Urothelium cell line (cell line): Measurements from ENCODE around the gene FAT1.
"Not testable (repeated sequence)": the region's sequence is repeated elsewhere in the genome, so short reads cannot be mapped to it uniquely, and the experiment has no call there.

ENCODE experiments used
- DNase-seq: peaks from one replicate; pipeline ENCODE4 v3.0.0; 2011; ENCODE audit warnings: low spot score, mixed read lengths
- FAIRE-seq: peaks from 2 replicates; lab custom pipeline; 2011; peaks lifted over from hg19 to GRCh38; lab: Jason Lieb, UNC

Gene FAT1

GRCh38 chr4:186723292-186724057, at the start of gene FAT1:
FAT1 (minus strand) TSS chr4:186723856; CDS start chr4:186709827, 14,029 bp downstream.
- DNase-seq: peak; percentile 83
- no peak for FAIRE-seq

DNA sequence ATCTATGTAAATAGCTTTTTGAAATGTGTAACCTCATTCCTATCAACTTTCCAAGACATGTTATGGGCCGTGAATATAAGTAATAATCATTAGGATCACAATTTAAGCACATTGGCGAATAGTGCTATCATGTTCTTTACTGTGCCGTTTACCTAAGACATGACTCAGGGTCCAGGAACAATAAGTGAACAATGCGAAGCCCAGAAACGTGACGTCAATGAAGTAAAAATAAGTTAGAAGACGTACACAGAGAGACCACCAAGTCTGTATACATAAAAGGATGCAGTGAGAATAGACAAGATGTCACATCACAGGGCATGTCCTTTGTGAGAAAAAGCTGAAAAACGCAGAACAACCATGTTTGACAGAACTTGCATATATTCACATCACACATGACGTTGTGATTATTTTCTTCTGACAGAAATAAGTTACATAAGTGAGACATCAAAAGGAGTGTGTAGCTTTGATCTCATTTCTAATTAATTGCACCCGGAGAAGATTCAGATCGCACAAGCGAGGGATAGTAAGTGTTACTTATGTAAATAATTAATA, 49.4 kb upstream of the FAT1 start:
- no peak for FAIRE-seq
- no peak for DNase-seq

GRCh38 chr4:186771624-186772023, 48.0 kb upstream of the FAT1 start:
- no peak for DNase-seq
- FAIRE-seq: no peak

GRCh38 chr4:186770481-186771175, 47.0 kb upstream of the FAT1 start:
- FAIRE-seq: no peak
- DNase-seq: peak; percentile 27

DNA sequence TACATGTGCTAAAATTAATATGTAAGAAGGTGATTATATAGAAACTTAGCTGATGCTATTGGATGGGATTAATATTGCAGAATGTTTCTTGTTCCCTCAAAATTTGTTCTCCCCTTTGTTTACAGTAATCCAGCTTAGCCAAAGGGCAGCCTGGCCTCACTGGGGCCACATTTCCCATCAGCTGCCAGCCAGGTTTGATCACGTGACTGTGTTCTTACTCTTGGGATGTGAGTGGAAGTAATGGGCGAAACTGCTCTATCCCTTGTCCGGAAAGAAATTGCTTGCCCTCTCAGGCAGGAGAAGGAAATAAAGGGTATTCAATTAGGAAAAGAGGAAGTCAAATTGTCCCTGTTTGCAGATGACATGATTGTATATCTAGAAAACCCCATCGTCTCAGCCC, 44.1 kb upstream of the FAT1 start:
- FAIRE-seq (no peak), DNase-seq (no peak)

DNA sequence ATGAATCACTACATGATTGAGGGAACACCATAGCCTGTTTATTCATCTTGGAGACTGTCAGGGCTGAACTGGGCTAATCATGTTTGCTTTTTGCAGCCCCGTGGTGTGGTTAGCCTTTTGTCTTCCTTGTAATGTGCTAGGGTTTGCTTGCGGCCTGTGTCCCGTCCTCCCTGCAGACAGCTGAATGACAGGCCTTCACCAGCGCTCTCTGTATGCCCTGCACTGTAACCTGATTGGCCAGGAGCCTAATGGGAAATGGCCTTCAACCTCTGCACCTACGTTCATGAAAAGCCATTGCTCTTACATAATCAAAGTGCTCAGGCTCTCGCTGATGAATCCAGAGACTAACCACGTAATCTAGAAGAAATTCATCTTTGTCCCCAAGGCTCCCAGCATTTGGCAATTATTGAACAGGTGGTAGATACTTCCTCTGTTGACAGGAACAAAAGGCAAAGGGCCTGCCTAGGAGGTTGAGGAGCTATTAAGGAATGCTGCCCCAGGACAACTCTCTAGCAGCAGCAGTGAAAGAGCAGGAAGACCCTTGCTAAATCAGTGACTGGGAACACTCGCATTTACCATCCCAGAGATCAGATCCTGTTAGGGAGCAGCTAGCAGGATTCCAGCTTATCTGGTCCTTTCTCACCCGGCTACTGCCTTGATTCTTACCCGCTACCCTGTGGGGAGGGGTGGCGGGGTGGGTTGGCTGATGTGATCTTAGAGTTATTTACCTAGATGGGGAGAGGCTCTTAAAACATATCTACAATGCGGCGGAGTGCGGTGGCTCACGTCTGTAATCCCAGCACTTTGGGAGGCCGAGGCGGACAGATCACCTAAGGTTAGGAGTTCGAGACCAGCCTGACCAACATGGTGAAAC, 42.3 kb upstream of the FAT1 start:
- no peak for DNase-seq
- no peak for FAIRE-seq

GRCh38 chr4:186765138-186765537, 41.5 kb upstream of the FAT1 start:
- FAIRE-seq: no peak
- peak; percentile 71 for DNase-seq

DNA sequence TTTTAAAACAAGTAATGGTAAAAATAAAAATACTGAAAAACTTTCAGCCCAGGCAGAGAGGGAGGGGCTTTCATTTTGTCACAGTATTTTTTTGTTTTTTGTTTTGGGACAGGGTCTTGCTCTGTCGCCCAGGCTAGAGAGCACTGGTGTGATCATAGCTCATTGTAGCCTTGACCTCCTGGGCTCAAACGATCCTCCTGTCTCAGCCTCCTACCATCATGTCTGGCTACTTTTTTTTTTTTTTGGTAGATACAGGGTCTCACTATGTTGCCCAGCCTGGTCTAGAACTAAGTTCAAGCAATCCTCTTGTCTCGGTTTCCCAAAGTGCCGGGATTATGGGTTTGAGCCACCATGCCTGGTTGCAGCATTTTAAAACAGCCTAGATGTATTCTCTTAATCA, 40.8 kb upstream of the FAT1 start:
- FAIRE-seq (no peak), DNase-seq (no peak)

DNA sequence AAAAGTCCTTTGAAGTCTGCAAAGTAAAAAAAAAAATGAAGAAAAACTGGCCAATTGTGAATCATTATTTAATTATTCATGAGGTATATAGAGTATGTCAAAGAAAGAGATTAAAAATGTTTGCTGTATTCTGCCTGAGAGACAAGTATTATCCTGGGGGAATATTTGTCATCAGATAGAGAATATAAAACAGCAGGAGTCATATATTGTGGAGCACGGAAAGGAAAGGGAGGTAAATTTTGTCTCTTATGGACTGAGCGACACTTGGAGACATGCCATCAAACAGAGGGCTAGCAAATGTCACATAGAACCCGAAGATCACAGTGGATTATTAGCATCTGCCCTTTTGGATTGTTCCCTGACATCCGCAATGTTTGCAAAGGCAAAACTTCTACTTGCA, 39.2 kb upstream of the FAT1 start:
- FAIRE-seq: no peak
- DNase-seq: no peak

- FAIRE-seq (no peak), DNase-seq (no peak)
These were observed 38.7 kb upstream of the FAT1 start for GRCh38 chr4:186762361-186762760.

- not testable (repeated sequence) for FAIRE-seq, DNase-seq
These were observed 38.3 kb upstream of the FAT1 start for GRCh38 chr4:186761956-186762355.

GRCh38 chr4:186761393-186761792, 37.7 kb upstream of the FAT1 start:
- DNase-seq (no peak), FAIRE-seq (no peak)

DNA sequence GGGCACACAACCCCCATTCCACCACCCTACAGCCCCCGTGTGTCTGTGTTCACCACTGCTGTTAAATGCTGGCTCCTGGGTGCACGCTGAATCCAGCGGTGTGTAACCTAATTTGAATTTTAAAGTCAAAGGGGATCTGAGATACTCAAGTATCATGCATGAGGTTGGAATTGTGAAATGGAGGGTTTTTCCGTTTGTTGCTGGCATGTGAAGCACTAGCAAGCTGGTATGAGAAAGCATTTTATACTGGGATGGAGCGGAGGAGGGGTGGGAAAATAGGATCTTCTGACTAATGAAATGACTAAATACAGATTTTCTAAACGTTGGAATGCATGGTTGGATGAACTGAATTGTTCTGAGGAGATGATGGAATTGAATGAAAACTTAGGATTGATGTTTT, 36.9 kb upstream of the FAT1 start:
- no peak for FAIRE-seq
- no peak for DNase-seq

DNA sequence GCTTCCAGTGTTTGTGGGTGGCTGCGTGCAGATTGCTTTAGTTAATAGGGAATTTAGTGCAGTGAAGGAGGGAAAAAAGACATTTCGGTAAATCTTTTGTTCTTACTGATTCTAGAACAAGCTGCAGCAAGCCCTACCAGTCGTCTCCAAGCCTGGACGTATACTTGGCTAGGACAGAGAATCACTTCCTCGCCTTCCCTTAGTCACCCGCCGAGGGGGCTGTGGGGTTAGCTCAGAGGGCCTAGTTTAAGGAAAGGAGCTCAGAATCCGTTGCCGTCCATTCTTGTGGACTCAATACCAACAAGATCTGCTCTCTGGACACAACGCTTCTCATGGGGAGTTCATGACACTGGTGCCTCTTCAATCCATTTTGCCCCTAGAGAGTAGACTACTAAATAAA, 36.3 kb upstream of the FAT1 start:
- FAIRE-seq (no peak), DNase-seq (no peak)

DNA sequence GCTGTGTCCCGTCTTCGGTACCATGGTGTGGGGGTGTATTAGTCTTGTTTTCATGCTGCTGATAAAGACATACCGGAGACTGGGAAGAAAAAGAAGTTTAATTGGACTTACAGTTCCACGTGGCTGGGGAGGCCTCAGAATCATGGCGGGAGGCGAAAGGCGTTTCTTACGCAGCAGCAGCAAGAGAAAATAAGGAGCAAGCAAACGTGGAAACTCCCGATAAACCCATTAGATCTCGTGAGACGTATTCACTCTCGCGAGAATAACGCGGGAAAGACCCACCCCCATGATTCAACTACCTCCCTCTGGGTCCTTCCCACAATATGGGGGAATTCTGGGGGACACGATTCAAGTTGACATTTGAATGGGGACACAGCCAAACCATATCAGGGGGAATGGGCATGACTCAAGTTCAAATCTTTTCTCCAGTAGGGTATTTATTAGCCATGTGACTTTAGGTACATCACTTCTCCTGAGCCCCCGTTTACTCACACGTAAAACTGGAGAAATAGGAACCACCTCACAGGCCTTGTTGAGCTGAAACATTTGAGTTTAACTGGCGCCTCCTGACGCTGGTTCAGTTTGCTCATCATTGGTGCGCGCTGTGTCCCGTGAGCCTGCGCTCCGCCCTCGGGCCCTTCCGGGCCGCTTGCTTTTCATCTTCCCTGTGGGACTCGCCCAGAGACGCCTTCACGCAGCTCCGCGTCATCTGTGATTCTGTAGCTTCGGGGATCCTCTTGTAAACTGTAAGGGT, 35.5 kb upstream of the FAT1 start:
- no peak for DNase-seq
- no peak for FAIRE-seq

DNA sequence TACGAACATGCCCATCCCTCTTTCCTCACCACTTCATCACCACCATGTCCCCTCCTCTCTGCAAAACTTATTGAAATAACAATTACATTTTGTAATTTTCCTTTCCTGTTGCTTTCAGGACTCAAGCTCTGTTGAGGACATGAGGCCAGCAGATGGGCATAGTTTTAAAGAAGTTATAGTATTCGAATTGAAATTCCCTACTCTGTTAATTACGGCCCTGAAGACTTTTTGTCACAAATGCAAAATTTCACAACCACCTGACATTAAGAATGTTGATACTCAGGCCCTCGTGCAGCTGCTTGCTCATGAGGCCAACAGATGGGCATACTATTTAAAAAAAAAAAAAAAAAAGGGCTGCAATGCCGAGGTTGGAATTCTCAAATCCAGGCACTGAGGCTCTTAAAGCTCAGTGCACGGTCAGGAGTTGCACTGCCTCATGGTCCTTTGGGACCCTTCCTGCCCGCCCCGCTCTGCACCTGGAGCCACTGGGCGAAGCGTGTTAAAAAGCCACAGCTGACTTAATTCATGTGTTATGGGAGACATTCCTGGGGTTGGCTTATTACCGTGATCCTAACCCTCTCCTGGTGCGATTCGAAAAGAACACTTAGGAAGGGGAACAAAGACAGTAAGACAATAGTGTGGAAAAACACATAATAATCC, 34.2 kb upstream of the FAT1 start:
- no peak for DNase-seq
- no peak for FAIRE-seq

DNA sequence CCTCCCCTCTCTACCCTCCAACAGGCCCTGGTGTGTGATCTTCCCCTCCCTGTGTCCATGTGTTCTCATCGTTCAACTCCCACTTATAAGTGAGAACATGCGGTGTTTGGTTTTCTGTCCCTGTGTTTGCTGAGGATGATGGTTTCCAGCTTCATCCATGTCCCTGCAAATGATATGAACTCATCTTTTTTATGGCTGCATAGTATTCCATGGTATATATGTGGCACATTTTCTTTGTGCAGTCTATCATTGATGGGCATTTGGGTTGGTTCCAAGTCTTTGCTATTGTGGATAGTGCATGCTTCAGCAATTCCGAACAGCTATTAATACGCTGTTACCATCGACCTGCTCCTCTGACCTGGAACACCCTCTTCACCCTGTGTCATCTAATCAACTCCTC, 32.9 kb upstream of the FAT1 start:
- FAIRE-seq: not testable (repeated sequence)

DNA sequence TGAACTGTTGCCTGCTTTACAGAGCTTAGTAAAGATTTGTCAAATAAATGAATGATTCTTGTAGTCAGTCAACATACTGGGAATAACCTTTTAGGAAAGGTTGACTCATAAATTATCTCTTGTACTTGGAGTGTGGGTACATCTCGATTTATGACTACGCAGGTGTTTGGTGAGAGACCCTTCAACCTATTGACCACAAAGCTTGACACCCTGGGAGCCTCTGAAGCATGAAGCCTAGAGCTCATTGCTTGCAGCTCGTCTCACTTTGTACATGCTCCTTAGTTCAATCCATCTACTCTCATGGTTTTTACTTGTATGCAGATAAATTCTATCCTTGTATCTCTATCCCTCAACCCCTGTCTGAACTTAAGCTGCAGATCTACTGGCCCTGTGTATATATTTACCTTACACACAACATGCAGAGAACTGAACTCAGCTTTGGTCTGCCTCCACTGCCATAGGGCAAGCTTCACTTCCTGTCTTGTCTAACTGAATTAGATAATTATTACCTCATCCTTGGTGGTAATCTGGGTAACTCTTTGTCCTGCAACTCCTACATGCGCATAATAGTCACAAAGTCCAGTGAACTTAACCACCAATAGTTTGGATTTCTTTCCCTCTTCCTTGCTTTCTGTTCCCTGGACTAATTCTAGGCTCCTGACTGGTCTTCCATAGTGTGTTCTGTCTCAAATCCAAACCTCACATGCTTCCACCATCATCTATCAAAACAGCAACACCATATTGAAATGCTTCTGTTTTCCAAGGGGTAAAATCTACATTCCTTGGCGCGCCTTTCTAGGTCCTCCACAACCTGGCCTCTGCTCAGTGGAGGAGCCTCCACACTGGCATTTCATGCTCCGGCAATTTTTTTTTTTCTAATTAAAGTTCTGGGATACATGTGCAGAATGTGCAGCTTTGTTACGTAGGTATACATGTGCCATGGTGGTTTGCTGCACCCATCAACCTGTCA, 32.2 kb upstream of the FAT1 start:
- DNase-seq (no peak), FAIRE-seq (no peak)

More for the DNA sequence above, 32.9 kb upstream of the FAT1 start:
- not testable (repeated sequence) for DNase-seq

- FAIRE-seq (no peak), DNase-seq (no peak)
These were observed 31.3 kb upstream of the FAT1 start for GRCh38 chr4:186754976-186755375.
